ENCODE data around the gene ITGAL. TPM values are rescaled to one million over a fixed set of nuclear protein-coding genes. Genes with fewer than 3 reads are reported as not detected.

The ITGAL gene
- total RNA-seq, 1 experiment from 2014 or later: 0.57 TPM

DNA sequence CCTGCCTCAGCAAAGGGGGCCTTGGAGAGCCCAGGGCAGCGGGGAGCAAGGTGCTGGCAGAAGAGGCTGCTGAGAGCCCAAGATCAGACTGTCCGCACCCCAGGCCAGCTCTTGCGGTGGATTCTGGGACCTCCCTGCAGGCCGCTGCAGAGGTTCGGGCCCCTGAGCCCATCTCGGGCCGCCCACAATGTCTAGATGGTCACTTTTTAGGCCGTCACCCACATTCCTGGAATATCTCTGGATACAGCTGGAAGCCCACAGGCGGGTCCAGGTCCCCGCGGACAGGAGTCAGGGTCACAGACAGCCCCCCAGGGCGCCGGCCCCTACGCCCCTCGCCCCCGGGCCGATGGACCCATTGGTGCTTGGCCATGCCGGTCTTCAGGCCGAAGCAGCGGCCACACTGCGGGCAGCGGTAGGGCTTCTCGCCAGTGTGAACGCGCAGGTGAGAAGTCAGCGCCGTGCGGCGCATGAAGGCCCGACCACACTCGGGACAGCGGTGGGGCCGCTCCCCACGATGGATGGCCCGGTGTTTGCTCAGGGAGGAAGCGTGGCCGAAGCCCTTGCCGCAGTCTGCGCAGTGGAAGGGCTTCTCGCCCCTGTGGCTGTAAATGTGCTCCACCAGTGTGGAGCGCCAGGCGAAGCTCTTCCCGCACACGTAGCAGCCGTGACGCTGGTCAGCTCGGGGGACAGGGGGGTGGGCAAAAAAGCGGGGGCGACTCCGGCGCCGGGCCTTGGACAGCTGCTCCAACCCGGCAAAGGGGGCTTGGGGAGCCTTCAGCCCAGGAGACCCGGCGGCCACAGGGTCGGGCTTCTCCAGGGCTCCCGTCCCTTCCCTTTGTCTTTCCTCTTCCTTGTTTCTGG lies 60.0 kb downstream of the ITGAL start:
- TF ChIP-seq, protein P1, sequence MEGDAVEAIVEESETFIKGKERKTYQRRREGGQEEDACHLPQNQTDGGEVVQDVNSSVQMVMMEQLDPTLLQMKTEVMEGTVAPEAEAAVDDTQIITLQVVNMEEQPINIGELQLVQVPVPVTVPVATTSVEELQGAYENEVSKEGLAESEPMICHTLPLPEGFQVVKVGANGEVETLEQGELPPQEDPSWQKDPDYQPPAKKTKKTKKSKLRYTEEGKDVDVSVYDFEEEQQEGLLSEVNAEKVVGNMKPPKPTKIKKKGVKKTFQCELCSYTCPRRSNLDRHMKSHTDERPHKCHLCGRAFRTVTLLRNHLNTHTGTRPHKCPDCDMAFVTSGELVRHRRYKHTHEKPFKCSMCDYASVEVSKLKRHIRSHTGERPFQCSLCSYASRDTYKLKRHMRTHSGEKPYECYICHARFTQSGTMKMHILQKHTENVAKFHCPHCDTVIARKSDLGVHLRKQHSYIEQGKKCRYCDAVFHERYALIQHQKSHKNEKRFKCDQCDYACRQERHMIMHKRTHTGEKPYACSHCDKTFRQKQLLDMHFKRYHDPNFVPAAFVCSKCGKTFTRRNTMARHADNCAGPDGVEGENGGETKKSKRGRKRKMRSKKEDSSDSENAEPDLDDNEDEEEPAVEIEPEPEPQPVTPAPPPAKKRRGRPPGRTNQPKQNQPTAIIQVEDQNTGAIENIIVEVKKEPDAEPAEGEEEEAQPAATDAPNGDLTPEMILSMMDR (IDR thresholded peaks at IDR 0.05; ENCODE audit: insufficient read depth in 1 of 2, low read depth in 1 of 2, low read length in 1 of 2, severe bottlenecking in 1 of 2, unreplicated experiment in 1 of 2): no peak
- CTCF ChIA-PET: no interaction called here
- DNase-seq: no peak
- Histone ChIP-seq H3K27me3 (replicated peaks; ENCODE audit: control insufficient read depth, insufficient read depth, low read length) (no peaks in the 10 kb centered on the region), H3K4me1 (peaks cover 15% of the 10 kb centered on the region), H3K36me3 (ENCODE audit: control insufficient read depth, insufficient read depth, low read length) (no peaks in the 10 kb centered on the region; the same call in 1 of the 2 replicates), H3K9me3 (no peaks in the 10 kb centered on the region), H3K4me3 (ENCODE audit: low read depth, low read length) (no peak overlapping the region)
- Mint-ChIP-seq H3K27ac (ENCODE audit: unreplicated experiment) (no peak overlapping the region), H3K36me3 (ENCODE audit: insufficient read depth, unreplicated experiment) (peaks cover 15% of the 10 kb centered on the region), H3K27me3 (ENCODE audit: insufficient read depth, unreplicated experiment) (no peaks in the 10 kb centered on the region), H3K9me3 (ENCODE audit: unreplicated experiment) (no peaks in the 10 kb centered on the region), H3K4me3 (ENCODE audit: unreplicated experiment) (peak overlapping the region; percentile 87), H3K4me1 (ENCODE audit: low read depth, unreplicated experiment) (peaks cover 6% of the 10 kb centered on the region)
- POLR2A ChIA-PET: no interaction called here
- BruUV-seq (replicated peaks): no TSS peak
- intact Hi-C loops (cut with micrococcal nuclease; ENCODE audit: unreplicated experiment): no loop called here

DNA sequence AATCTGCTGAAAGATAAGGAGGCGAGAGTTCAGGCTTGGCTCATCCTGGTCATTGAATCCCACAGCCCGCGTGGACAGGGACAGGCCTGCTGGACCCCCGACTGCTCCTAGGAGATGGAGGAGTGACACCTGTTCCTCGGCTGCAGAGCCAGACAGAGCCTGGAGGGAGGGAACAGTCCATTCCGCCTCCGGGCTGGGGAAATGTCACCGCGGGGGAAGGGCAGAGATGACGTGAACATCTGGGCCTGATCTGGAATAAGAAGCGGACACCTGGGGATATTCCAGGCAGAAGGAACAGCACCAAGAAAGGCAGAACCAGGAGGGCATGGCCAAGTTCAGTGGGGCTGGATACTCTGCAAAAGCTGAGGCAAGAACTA lies 60.6 kb downstream of the ITGAL start:
- H3K36me3 Mint-ChIP-seq (ENCODE audit: insufficient read depth, unreplicated experiment): peaks cover 12% of the 10 kb centered on the region
- BruUV-seq (replicated peaks): no TSS peak
- H3K4me3 ChIP-seq (ENCODE audit: low read depth, low read length): 0 out of 2 replicates have a peak overlapping the region, but pooled peaks have one; percentile 80
- no peaks in the 10 kb centered on the region for H3K9me3 ChIP-seq
- no peaks in the 10 kb centered on the region for H3K27me3 Mint-ChIP-seq (ENCODE audit: insufficient read depth, unreplicated experiment)
- no peaks in the 10 kb centered on the region for H3K27me3 ChIP-seq (replicated peaks; ENCODE audit: control insufficient read depth, insufficient read depth, low read length)
- CTCF ChIA-PET: interaction anchor here (0.5 kb wide), 1 partner anchor 36 kb away, joined by 3 read pairs; no protein-coding TSS in a partner anchor
- H3K9me3 Mint-ChIP-seq (ENCODE audit: unreplicated experiment): no peaks in the 10 kb centered on the region
- peak overlapping the region; percentile 87 for H3K4me3 Mint-ChIP-seq (ENCODE audit: unreplicated experiment)
- POLR2A ChIA-PET: no interaction called here
- H3K4me1 Mint-ChIP-seq (ENCODE audit: low read depth, unreplicated experiment): peaks cover 1% of the 10 kb centered on the region
- H3K4me1 ChIP-seq: peaks cover 9% of the 10 kb centered on the region
- TF ChIP-seq, protein P1 (IDR thresholded peaks at IDR 0.05; ENCODE audit: insufficient read depth in 1 of 2, low read depth in 1 of 2, low read length in 1 of 2, severe bottlenecking in 1 of 2, unreplicated experiment in 1 of 2): no peak
- no peak for DNase-seq
- intact Hi-C loops (cut with micrococcal nuclease; ENCODE audit: unreplicated experiment): no loop called here
- H3K27ac Mint-ChIP-seq (ENCODE audit: unreplicated experiment): no peak overlapping the region
- no peaks in the 10 kb centered on the region; the same call in 1 of the 2 replicates for H3K36me3 ChIP-seq (ENCODE audit: control insufficient read depth, insufficient read depth, low read length)

DNA sequence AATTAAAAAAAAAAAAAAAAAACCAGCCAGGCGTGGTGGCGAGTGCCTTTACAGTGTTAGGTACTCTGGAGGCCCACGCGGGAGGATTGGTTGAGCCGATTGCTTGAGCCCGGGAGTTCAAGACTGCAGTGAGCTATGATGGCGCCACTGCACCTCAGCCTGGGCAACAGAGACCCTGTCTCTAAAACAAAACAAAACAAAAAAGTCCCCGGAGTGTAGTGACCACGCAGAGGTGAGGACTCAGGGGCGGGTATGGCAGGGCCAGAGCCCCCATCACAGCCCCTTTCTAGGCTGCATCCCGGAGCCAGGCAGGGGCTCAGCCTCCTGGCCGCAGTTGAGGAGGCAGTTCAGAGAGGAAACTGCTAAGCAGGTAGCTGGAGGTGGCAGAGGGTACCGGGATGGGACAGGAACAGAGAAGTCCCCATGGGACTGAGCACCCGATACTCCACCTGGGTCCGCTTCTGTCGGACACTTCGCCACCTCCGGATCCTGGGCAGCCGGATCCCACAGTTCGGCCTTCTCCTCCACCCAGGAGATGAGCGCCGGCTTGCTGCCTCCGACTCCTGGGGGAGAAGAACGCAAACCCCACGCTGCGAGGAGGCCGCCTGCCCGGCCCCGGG lies 61.3 kb downstream of the ITGAL start:
- Mint-ChIP-seq H3K27me3 (ENCODE audit: insufficient read depth, unreplicated experiment) (no peaks in the 10 kb centered on the region), H3K27ac (ENCODE audit: unreplicated experiment) (no peak overlapping the region), H3K36me3 (ENCODE audit: insufficient read depth, unreplicated experiment) (peaks cover 12% of the 10 kb centered on the region), H3K9me3 (ENCODE audit: unreplicated experiment) (no peaks in the 10 kb centered on the region), H3K4me1 (ENCODE audit: low read depth, unreplicated experiment) (no peaks in the 10 kb centered on the region), H3K4me3 (ENCODE audit: unreplicated experiment) (peak overlapping the region; percentile 87)
- TF ChIP-seq, protein P1 (IDR thresholded peaks at IDR 0.05; ENCODE audit: insufficient read depth in 1 of 2, low read depth in 1 of 2, low read length in 1 of 2, severe bottlenecking in 1 of 2, unreplicated experiment in 1 of 2): no peak
- intact Hi-C loops (cut with micrococcal nuclease; ENCODE audit: unreplicated experiment): loop anchor here (2.0 kb wide), 3 partner anchors 25 to 95 kb away; partner anchors contain the start of gene ZNF764
- H3K36me3 ChIP-seq (ENCODE audit: control insufficient read depth, insufficient read depth, low read length): no peaks in the 10 kb centered on the region; the same call in 1 of the 2 replicates
- no peaks in the 10 kb centered on the region for H3K9me3 ChIP-seq
- BruUV-seq (replicated peaks): no TSS peak
- no peak for DNase-seq
- H3K27me3 ChIP-seq (replicated peaks; ENCODE audit: control insufficient read depth, insufficient read depth, low read length): no peaks in the 10 kb centered on the region
- peaks cover 4% of the 10 kb centered on the region for H3K4me1 ChIP-seq
- ChIA-PET CTCF (interaction anchor here (0.5 to 3.0 kb wide), 5 partner anchors 24 to 131 kb away, joined by 3 to 43 read pairs (median 14); partner anchors contain the start of genes DCTPP1, ZNF688 and ZNF764), POLR2A (interaction anchor here (1.1 to 2.5 kb wide), 5 partner anchors 95 to 125 kb away, joined by 3 to 26 read pairs (median 5); partner anchors contain the start of genes DCTPP1 and FBRS)
- H3K4me3 ChIP-seq (ENCODE audit: low read depth, low read length): peak overlapping the region; percentile 80
